WERI-Rb-1 (cell line): Measurements from ENCODE around the gene OR51G2.

Experiments used
- DNase-seq: peaks from one replicate; pipeline ENCODE4 v3.0.0-alpha.2; 2020
- H3K27ac ChIP-seq: fragments of 250-450 bp; sonication (Bioruptor Pico); 2 replicates; pipeline ENCODE4 v1.5.1; 2020; ENCODE audit warnings: mild to moderate bottlenecking, moderate library complexity
- H3K27me3 ChIP-seq: fragments of 250-450 bp; sonication (Bioruptor Pico); 2 replicates; pipeline ENCODE4 v1.5.1; 2021; ENCODE audit warnings: mild to moderate bottlenecking, low read depth, moderate library complexity; ENCODE audit not compliant: insufficient read depth, severe bottlenecking
- H3K36me3 ChIP-seq: fragments of 250-450 bp; sonication (Bioruptor Pico); 2 replicates; pipeline ENCODE4 v1.5.1; 2020; ENCODE audit warnings: mild to moderate bottlenecking, moderate library complexity
- H3K4me3 ChIP-seq: 2 replicates; pipeline ENCODE4 v1.5.1; 2011; ENCODE audit warnings: low read depth, mild to moderate bottlenecking, control low read depth, low read length
- H3K9me3 ChIP-seq: fragments of 250-450 bp; sonication (Bioruptor Pico); 2 replicates; pipeline ENCODE4 v1.5.1; 2021; ENCODE audit warnings: mild to moderate bottlenecking, moderate library complexity; ENCODE audit not compliant: severe bottlenecking
- CTCF ChIP-seq: IDR thresholded peaks from 2 replicates; pipeline ENCODE4 v1.5.1; 2011; ENCODE audit warnings: low read depth, mild to moderate bottlenecking, control low read depth, inconsistent platforms, low read length

The OR51G2 gene

GRCh38 chr11:4936745-4937144 is 17.6 kb upstream of the OR51G2 start:
- Histone ChIP-seq H3K27me3 (peaks cover 38% of the 10 kb centered on the region), H3K9me3 (no peaks in the 10 kb centered on the region), H3K27ac (no peak overlapping the region), H3K36me3 (no peaks in the 10 kb centered on the region), H3K4me3 (no peak overlapping the region)
- no peak for TF ChIP-seq CTCF
- no peak for DNase-seq

GRCh38 chr11:4932751-4933150 is 13.6 kb upstream of the OR51G2 start:
- peaks cover 35% of the 10 kb centered on the region for H3K27me3 ChIP-seq
- H3K36me3 ChIP-seq: no peaks in the 10 kb centered on the region
- H3K27ac ChIP-seq: no peak overlapping the region
- no peak overlapping the region for H3K4me3 ChIP-seq
- TF ChIP-seq CTCF: no peak
- DNase-seq: no peak
- H3K9me3 ChIP-seq: no peaks in the 10 kb centered on the region

GRCh38 chr11:4926608-4927007 is 7.5 kb upstream of the OR51G2 start:
- Histone ChIP-seq H3K27ac (no peak overlapping the region), H3K4me3 (no peak overlapping the region)
- no peak for TF ChIP-seq CTCF

GRCh38 chr11:4924239-4924638 is 5.1 kb upstream of the OR51G2 start, which contains the start of gene OR51G1:
Gene OR51G1 (minus strand): TSS chr11:4924339. CDS start chr11:4924339, 0 bp downstream.
- Histone ChIP-seq H3K27ac (no peak within 1 kb of the TSS), H3K36me3 (no peaks in the 10 kb centered on the region), H3K4me3 (no peak within 1 kb of the TSS), H3K9me3 (no peaks in the 10 kb centered on the region), H3K27me3 (peaks cover 44% of the 10 kb centered on the region)
- TF ChIP-seq CTCF: no peak
- DNase-seq: no peak

More at GRCh38 chr11:4926608-4927007, 7.5 kb upstream of the OR51G2 start:
- DNase-seq: no peak
- Histone ChIP-seq H3K9me3 (no peaks in the 10 kb centered on the region), H3K27me3 (peaks cover 43% of the 10 kb centered on the region), H3K36me3 (no peaks in the 10 kb centered on the region)

- no peak overlapping the region for H3K4me3 ChIP-seq
- H3K36me3 ChIP-seq: no peaks in the 10 kb centered on the region
- TF ChIP-seq CTCF: no peak
- H3K27ac ChIP-seq: no peak overlapping the region
- no peak for DNase-seq
- H3K27me3 ChIP-seq: peaks cover 46% of the 10 kb centered on the region
- H3K9me3 ChIP-seq: no peaks in the 10 kb centered on the region
These were observed 3.2 kb upstream of the OR51G2 start for GRCh38 chr11:4922304-4922703.

GRCh38 chr11:4921796-4922195 is 2.6 kb upstream of the OR51G2 start:
- H3K4me3 ChIP-seq: no peak overlapping the region
- no peak for DNase-seq
- TF ChIP-seq CTCF: no peak
- H3K27me3 ChIP-seq: peaks cover 47% of the 10 kb centered on the region
- no peaks in the 10 kb centered on the region for H3K36me3 ChIP-seq
- H3K27ac ChIP-seq: no peak overlapping the region
- no peaks in the 10 kb centered on the region for H3K9me3 ChIP-seq
